Thymus (tissue), 11 donors: ENCODE measurements around the gene SERINC5. TPM values are rescaled to one million over a fixed set of nuclear protein-coding genes. Genes with fewer than 3 reads are reported as not detected.

Experiments used
- DNase-seq, 9 donors: peaks; one replicate each; pipeline ENCODE4 v3.0.0-alpha.2; 2013; ENCODE audit warnings: low spot score in 9 of 9, low read depth in 6 of 9, missing footprints in 1 of 9
- H3K27ac ChIP-seq, 2 donors: one replicate each; pipeline ENCODE4 v1.5.1; 2013; ENCODE audit warnings: control low read depth in 1 of 2, low read depth in 1 of 2, low read length in 1 of 2, mild to moderate bottlenecking in 1 of 2, moderate library complexity in 1 of 2
- H3K27me3 ChIP-seq, 2 donors: one replicate each; pipeline ENCODE4 v1.5.1; 2013; ENCODE audit warnings: low read length in 1 of 2; ENCODE audit not compliant: control insufficient read depth in 2 of 2, insufficient read depth in 1 of 2
- H3K36me3 ChIP-seq, 2 donors: one replicate each; pipeline ENCODE4 v1.5.1; 2013; ENCODE audit warnings: low read length in 1 of 2, mild to moderate bottlenecking in 1 of 2, moderate library complexity in 1 of 2; ENCODE audit not compliant: control insufficient read depth in 2 of 2, insufficient read depth in 2 of 2
- H3K4me1 ChIP-seq, 2 donors: one replicate each; pipeline ENCODE4 v1.5.1; 2013; ENCODE audit warnings: low read length in 2 of 2; ENCODE audit not compliant: control insufficient read depth in 2 of 2, insufficient read depth in 2 of 2
- H3K4me3 ChIP-seq, 2 donors: one replicate each; pipeline ENCODE4 v1.5.1; 2013; ENCODE audit warnings: low read length in 2 of 2, control low read depth in 1 of 2, mild to moderate bottlenecking in 1 of 2
- H3K9me3 ChIP-seq, 2 donors: one replicate each; pipeline ENCODE4 v1.5.1; 2013; ENCODE audit warnings: low read length in 1 of 2, mild to moderate bottlenecking in 1 of 2; ENCODE audit not compliant: control insufficient read depth in 2 of 2, insufficient read depth in 1 of 2
- whole genome bisulfite sequencing: extraction: QIAGEN DNeasy Blood & Tissue Kit; methylation state at CpG from one replicate; pipeline ENCODE4 v1.1.7; 2013; 5-methylcytosine and 5-hydroxymethylcytosine counted together
- polyA plus RNA-seq: library from polyadenylated mRNA; stranded (reverse); fragments of 200-250 nt; gene quantifications from one replicate; pipeline ENCODE4 v1.2.3, GENCODE V29; 2013
- total RNA-seq: library from RNA; stranded (reverse); fragments of 120-200 nt; gene quantifications from one replicate; pipeline ENCODE4 v1.2.4, GENCODE V29; 2013
- donor health status: healthy.

SERINC5 gene
- total and polyA plus RNA-seq, 2 donors, result 7.1 to 14.7 TPM

DNA sequence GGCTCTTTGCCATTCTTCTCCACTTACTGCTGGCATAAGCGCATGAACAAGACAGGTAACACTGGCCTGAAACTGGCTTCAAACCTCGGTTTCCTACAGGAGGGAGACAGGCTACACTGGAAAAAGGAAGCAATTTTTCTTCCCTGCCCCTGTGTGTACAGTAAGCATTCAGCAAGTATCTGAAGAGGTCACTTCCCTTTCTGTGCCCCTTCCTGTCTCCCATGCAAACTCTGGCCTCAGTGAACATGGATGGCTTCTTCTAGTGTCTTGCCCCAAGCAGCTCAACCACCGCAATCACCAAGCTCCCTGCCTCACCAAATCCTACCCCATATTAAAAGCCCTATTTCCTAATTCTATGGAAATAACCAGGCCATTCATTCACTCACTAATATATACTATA lies 42.4 kb downstream of the SERINC5 start:
- Histone ChIP-seq H3K36me3 (no peaks in the 10 kb centered on the region), H3K4me1 (peaks cover 29 to 81% of the 10 kb centered on the region in 2 donors), H3K4me3 (no peak overlapping the region), H3K9me3 (no peaks in the 10 kb centered on the region), H3K27me3 (no peaks in the 10 kb centered on the region), H3K27ac (no peak overlapping the region)
- 81% methylated on average over 3 of the region's 3 CpGs for WGBS
- no peak for DNase-seq

- peak overlapping the region in 1 of 2 donors; percentile 90 for H3K27ac ChIP-seq
- 49% methylated on average over 2 of the region's 2 CpGs for WGBS
- H3K9me3 ChIP-seq, result no peaks in the 10 kb centered on the region
- H3K4me3 ChIP-seq, result no peak overlapping the region
- no peaks in the 10 kb centered on the region for H3K36me3 ChIP-seq
- peaks cover 29 to 75% of the 10 kb centered on the region in 2 donors for H3K4me1 ChIP-seq
- peak in 1 of 9 donors; percentile 28 for DNase-seq
- H3K27me3 ChIP-seq, result no peaks in the 10 kb centered on the region
Observed at GRCh38 chr5:80212171-80212667, 43.6 kb downstream of the SERINC5 start.

DNA sequence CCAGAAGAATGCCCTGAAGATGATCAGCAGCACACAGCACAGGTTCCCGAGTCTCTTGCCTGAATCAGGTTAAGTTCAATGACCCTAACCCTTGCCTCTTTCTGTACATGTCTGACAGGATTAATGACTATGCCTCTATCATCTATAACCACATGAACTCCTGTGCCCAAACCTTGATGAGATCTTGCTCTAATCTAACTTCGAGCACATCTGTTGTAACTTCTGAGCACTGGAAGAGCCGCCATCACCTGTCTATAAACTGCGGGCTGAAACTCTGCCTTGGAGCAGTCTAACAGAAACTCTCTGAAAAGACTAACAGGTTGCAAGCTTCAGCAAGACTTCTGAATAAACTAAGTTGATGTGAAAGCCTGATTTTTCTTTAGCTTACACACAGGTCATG lies 44.5 kb downstream of the SERINC5 start:
- H3K27me3 ChIP-seq, result no peaks in the 10 kb centered on the region
- H3K36me3 ChIP-seq, result no peaks in the 10 kb centered on the region
- H3K4me3 ChIP-seq, result no peak overlapping the region
- no peaks in the 10 kb centered on the region for H3K9me3 ChIP-seq
- 14% methylated on average over 4 of the region's 4 CpGs for WGBS
- peaks cover 29 to 73% of the 10 kb centered on the region in 2 donors for H3K4me1 ChIP-seq
- peak overlapping the region; percentile 19 to 90 for H3K27ac ChIP-seq
- DNase-seq, result peak in 3 of 9 donors; percentile 49 to 80 (median 51)

GRCh38 chr5:80210014-80210413 lies 45.8 kb downstream of the SERINC5 start:
- H3K9me3 ChIP-seq, result no peaks in the 10 kb centered on the region
- 81% methylated on average over 6 of the region's 6 CpGs for WGBS
- H3K4me1 ChIP-seq, result peaks cover 36 to 76% of the 10 kb centered on the region in 2 donors

DNA sequence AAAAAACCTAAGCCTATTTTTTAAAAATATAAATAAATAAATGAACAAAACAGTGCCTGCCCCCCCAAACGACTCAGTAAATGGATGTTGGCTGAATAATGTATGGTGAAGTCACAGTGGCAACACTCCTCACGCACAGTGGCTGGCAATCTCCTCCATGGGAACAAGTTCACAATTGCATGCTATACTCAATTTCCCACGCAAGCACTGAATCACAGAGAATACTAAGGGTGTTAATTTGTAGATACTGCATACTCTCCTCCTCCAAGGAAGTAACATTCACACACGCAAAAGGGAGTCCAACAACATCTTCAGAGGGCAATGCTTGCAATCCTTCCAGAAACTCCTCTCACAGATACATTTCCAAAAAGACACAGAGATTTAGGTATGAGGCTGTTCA lies 47.5 kb downstream of the SERINC5 start:
- no peak for DNase-seq
- Histone ChIP-seq H3K4me1 (peaks cover 40 to 86% of the 10 kb centered on the region in 2 donors), H3K27me3 (no peaks in the 10 kb centered on the region), H3K4me3 (no peak overlapping the region), H3K36me3 (peaks cover 0 to 9% of the 10 kb centered on the region in 2 donors), H3K27ac (no peak overlapping the region), H3K9me3 (no peaks in the 10 kb centered on the region)
- WGBS, result 84% methylated on average over 4 of the region's 4 CpGs

More at GRCh38 chr5:80210014-80210413, 45.8 kb downstream of the SERINC5 start:
- Histone ChIP-seq H3K27ac (peak overlapping the region in 1 of 2 donors; percentile 90), H3K27me3 (no peaks in the 10 kb centered on the region), H3K36me3 (no peaks in the 10 kb centered on the region), H3K4me3 (no peak overlapping the region)
- DNase-seq, result no peak

DNA sequence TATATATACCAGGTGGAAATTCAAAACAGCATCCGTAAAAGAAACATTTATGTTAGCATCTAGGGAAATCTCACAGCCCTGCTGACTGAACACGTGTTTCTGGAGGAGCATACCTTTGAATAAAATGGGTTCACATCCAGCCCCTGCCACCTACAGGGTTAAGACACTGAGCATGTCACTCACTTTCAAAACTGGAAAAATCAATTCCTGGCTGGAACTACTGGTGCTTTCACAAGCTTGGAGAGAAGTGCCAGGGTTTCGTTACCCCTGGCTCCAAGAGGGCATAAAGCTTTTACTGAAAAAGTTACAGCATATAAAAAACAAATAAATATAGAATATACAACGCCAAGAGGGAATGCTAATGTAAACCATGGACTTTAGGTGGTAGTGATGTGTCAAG lies 48.0 kb downstream of the SERINC5 start:
- peaks cover 40 to 81% of the 10 kb centered on the region in 2 donors for H3K4me1 ChIP-seq
- no peak overlapping the region for H3K4me3 ChIP-seq
- H3K27me3 ChIP-seq, result no peaks in the 10 kb centered on the region
- no peak overlapping the region for H3K27ac ChIP-seq
- 97% methylated on average over 4 of the region's 4 CpGs for WGBS
- peaks cover 0 to 11% of the 10 kb centered on the region in 2 donors for H3K36me3 ChIP-seq
- no peak for DNase-seq
- no peaks in the 10 kb centered on the region for H3K9me3 ChIP-seq

- Histone ChIP-seq H3K27ac (peak overlapping the region in 1 of 2 donors; percentile 88), H3K36me3 (peaks cover 10 to 26% of the 10 kb centered on the region in 2 donors), H3K27me3 (no peaks in the 10 kb centered on the region), H3K4me1 (peaks cover 26 to 65% of the 10 kb centered on the region in 2 donors), H3K4me3 (no peak overlapping the region), H3K9me3 (no peaks in the 10 kb centered on the region)
- 95% methylated on average over 4 of the region's 4 CpGs for WGBS
- no peak for DNase-seq
Observed at GRCh38 chr5:80206282-80206681, 49.6 kb downstream of the SERINC5 start.

DNA sequence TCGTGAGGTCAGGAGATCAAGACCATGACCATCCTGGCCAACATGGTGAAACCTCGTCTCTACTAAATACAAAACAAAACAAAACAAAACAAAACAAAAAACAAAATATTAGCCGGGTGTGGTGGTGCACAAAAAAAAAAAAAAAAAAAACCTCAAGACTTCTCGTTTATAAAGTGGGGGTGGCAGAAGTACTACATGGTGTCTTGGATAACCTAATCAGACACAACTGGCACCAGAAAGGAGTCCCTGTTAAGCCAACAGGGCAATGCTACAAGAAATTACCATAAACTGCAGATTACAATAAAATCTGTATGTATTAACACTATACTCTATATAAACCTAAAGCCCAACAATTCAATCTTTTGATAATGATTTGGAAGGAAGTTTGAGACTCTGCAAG lies 50.0 kb downstream of the SERINC5 start:
- Histone ChIP-seq H3K9me3 (no peaks in the 10 kb centered on the region), H3K27me3 (no peaks in the 10 kb centered on the region), H3K4me3 (no peak overlapping the region), H3K36me3 (peaks cover 12 to 30% of the 10 kb centered on the region in 2 donors), H3K4me1 (peaks cover 25 to 61% of the 10 kb centered on the region in 2 donors), H3K27ac (peak overlapping the region in 1 of 2 donors; percentile 88)
- 87% methylated on average over 4 of the region's 4 CpGs for WGBS
- no peak for DNase-seq

- Histone ChIP-seq H3K27ac (peak overlapping the region; percentile 82 to 88), H3K27me3 (no peaks in the 10 kb centered on the region), H3K36me3 (peaks cover 12 to 30% of the 10 kb centered on the region in 2 donors), H3K4me3 (no peak overlapping the region), H3K9me3 (no peaks in the 10 kb centered on the region), H3K4me1 (peaks cover 17 to 53% of the 10 kb centered on the region in 2 donors)
- DNase-seq, result peak in 3 of 9 donors; percentile 67 to 88 (median 71)
- WGBS, result 50% methylated on average over 10 of the region's 10 CpGs
Observed at GRCh38 chr5:80204808-80205614, 50.8 kb downstream of the SERINC5 start.
